Hepatocyte (in vitro differentiated cells): ENCODE results near the gene AMDHD2. TPM values are rescaled to one million over a fixed set of nuclear protein-coding genes. Genes with fewer than 3 reads are reported as not detected.
A peak's percentile ranks its signal among the peaks of the same experiment; 100 is the strongest.

Source experiments
- DNase-seq: peaks from one replicate; pipeline ENCODE4 v3.0.0-alpha.2; 2016; ENCODE audit warnings: low spot score
- H2AFZ ChIP-seq: fragments of 200-600 bp; sonication (generic); 2 replicates; pipeline ENCODE4 v1.6.0; 2016; ENCODE audit warnings: antibody characterized with exemption, mild to moderate bottlenecking
- H3K27ac ChIP-seq: fragments of 200-600 bp; sonication (generic); 2 replicates; pipeline ENCODE4 v1.5.1; 2016; ENCODE audit warnings: mild to moderate bottlenecking
- H3K27me3 ChIP-seq: fragments of 200-600 bp; sonication (generic); 2 replicates; pipeline ENCODE4 v1.6.1; 2016
- H3K36me3 ChIP-seq: fragments of 200-600 bp; sonication (generic); replicated peaks from 2 replicates; pipeline ENCODE4 v1.5.1; 2016; ENCODE audit warnings: low read depth; ENCODE audit not compliant: insufficient read depth
- H3K4me1 ChIP-seq: fragments of 200-600 bp; sonication (generic); 2 replicates; pipeline ENCODE4 v1.5.1; 2016; ENCODE audit warnings: mild to moderate bottlenecking, moderate library complexity; ENCODE audit not compliant: insufficient read depth
- H3K4me2 ChIP-seq: fragments of 200-600 bp; sonication (generic); 2 replicates; pipeline ENCODE4 v1.6.0; 2016
- H3K4me3 ChIP-seq: fragments of 200-600 bp; sonication (generic); 2 replicates; pipeline ENCODE4 v1.5.1; 2016; ENCODE audit warnings: mild to moderate bottlenecking
- H3K79me2 ChIP-seq: fragments of 200-600 bp; sonication (generic); 2 replicates; pipeline ENCODE4 v1.6.0; 2017; ENCODE audit warnings: mild to moderate bottlenecking
- H3K9me2 ChIP-seq: fragments of 200-600 bp; sonication (generic); replicated peaks from 2 replicates; pipeline ENCODE4 v1.6.0; 2017; ENCODE audit warnings: mild to moderate bottlenecking; ENCODE audit not compliant: insufficient read depth
- H3K9me3 ChIP-seq: fragments of 200-600 bp; sonication (generic); 2 replicates; pipeline ENCODE4 v1.5.1; 2016; ENCODE audit warnings: low read depth, mild to moderate bottlenecking
- H4K20me1 ChIP-seq: fragments of 200-600 bp; sonication (generic); 2 replicates; pipeline ENCODE4 v1.6.0; 2016; ENCODE audit warnings: mild to moderate bottlenecking; ENCODE audit not compliant: insufficient read depth, poor library complexity, severe bottlenecking
- CTCF ChIP-seq: fragments of 200-600 bp; sonication (generic); IDR thresholded peaks from 2 replicates; pipeline ENCODE4 v1.5.1; 2016; ENCODE audit warnings: antibody characterized with exemption, mild to moderate bottlenecking; ENCODE audit not compliant: poor library complexity
- EZH2 ChIP-seq: fragments of 200-600 bp; sonication (generic); IDR thresholded peaks from 2 replicates; pipeline ENCODE4 v1.6.1; 2016; ENCODE audit warnings: antibody characterized with exemption, mild to moderate bottlenecking, borderline replicate concordance
- EZH2phosphoT487 ChIP-seq: fragments of 200-600 bp; sonication (generic); IDR thresholded peaks from one replicate; pipeline ENCODE4 v1.6.1; 2018; ENCODE audit warnings: antibody characterized with exemption, mild to moderate bottlenecking, low read depth, moderate library complexity; ENCODE audit not compliant: unreplicated experiment, severe bottlenecking
- WGBS: methylation state at CpG from one replicate; pipeline ENCODE4 v1.1.6; 2016; ENCODE audit warnings: low lambda C conversion rate; ENCODE audit errors: missing lambda C conversion rate; 5-methylcytosine and 5-hydroxymethylcytosine counted together
- polyA plus RNA-seq: library from polyadenylated mRNA; unstranded; fragments of >200 nt; fragmentation: Nextera tagmentation; extraction: Ambion mirVana; gene quantifications from 2 replicates; pipeline ENCODE4 v1.2.1, GENCODE V29; 2016
- total RNA-seq: library from RNA; depleted of rRNA; stranded (reverse); fragments of >200 nt; gene quantifications from 2 replicates; pipeline ENCODE4 v1.2.3, GENCODE V29; 2014

Gene AMDHD2
- total and polyA plus RNA-seq, 2 experiments from 2014 or later: 43.6 to 70.8 TPM

DNA sequence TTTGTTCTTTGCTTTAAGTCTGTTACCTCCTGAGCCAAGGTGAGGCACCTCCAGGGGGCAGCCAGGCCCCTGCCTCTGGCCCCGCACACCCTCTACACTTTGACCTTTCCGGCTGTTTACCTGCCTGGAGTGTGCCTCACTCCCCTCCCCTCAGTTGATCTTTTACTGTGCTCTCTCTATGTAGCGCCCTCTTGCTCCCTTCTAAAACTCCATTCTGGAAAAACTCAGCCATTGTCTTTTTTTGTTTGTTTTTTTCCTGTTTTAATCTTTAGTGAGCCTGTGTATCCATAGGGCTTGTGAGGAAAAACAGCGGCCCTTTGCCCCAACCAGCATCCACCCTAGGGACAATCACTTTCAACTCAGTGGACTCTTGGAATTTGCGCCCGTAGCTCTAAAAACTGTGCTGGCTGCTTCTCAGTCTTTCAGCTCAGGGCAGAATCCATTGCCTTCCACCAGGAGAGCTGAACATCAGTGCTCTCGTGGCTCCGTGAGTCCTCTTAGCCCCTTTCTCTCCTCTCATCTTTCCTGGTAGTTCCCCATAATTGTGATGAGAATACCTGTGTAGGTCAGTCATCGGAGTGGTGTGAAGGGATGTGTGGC is 4.3 kb downstream of the AMDHD2 start:
- H3K4me1 ChIP-seq: peaks cover 29% of the 10 kb centered on the region
- peak overlapping the region; percentile 54 for H3K4me2 ChIP-seq
- WGBS: 66% methylated on average over 9 of the region's 9 CpGs
- TF ChIP-seq EZH2phosphoT487 (no peak), CTCF (peak; percentile 15)
- H3K9me2 ChIP-seq: no peaks in the 10 kb centered on the region
- peaks cover 10% of the 10 kb centered on the region for H4K20me1 ChIP-seq
- no peak for DNase-seq
- H3K79me2 ChIP-seq: peaks cover 43% of the 10 kb centered on the region
- peak overlapping the region; percentile 47 for H3K27ac ChIP-seq
- no peaks in the 10 kb centered on the region for H3K36me3 ChIP-seq
- H3K9me3 ChIP-seq: no peaks in the 10 kb centered on the region
- H3K4me3 ChIP-seq: no peak overlapping the region
- no peak overlapping the region for H2AFZ ChIP-seq
- no peaks in the 10 kb centered on the region for H3K27me3 ChIP-seq

DNA sequence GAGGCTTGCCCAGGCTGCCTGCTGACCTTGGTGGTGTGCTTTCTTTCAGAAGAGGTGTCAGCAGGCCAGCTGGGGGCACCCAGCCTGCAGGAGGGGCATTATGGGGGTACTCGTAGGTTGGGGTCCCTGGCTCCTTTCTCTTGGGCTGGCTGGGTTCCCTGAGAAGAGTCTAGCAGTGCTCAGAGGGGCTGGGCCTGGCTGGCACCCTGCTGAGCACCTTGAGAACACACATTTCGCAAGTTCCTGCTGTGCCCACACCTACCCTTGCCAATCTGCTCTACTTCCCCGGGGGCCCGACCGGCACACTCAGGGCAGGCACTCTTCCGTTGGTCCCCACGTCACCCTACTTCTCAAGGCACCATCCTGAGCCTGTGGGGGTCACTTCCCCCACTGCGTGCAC is 6.0 kb downstream of the AMDHD2 start:
- no peaks in the 10 kb centered on the region for H3K9me2 ChIP-seq
- no peak overlapping the region for H3K27ac ChIP-seq
- no peaks in the 10 kb centered on the region for H3K9me3 ChIP-seq
- peaks cover 5% of the 10 kb centered on the region for H4K20me1 ChIP-seq
- no peaks in the 10 kb centered on the region for H3K27me3 ChIP-seq
- peaks cover 21% of the 10 kb centered on the region for H3K4me1 ChIP-seq
- peaks cover 33% of the 10 kb centered on the region for H3K79me2 ChIP-seq
- DNase-seq: no peak
- 93% methylated on average over 7 of the region's 8 CpGs for WGBS
- no peak for TF ChIP-seq CTCF
- no peak for TF ChIP-seq EZH2phosphoT487
- no peak for TF ChIP-seq EZH2
- H3K4me2 ChIP-seq: no peak overlapping the region
- no peaks in the 10 kb centered on the region for H3K36me3 ChIP-seq
- H3K4me3 ChIP-seq: no peak overlapping the region
- H2AFZ ChIP-seq: no peak overlapping the region

- H3K27me3 ChIP-seq: no peaks in the 10 kb centered on the region
- H3K4me3 ChIP-seq: no peak overlapping the region
- 98% methylated on average over 12 of the region's 12 CpGs for WGBS
- DNase-seq: no peak
- TF ChIP-seq EZH2 (no peak), EZH2phosphoT487 (no peak), CTCF (no peak)
- peaks cover 21% of the 10 kb centered on the region for H3K4me1 ChIP-seq
- no peak overlapping the region for H3K4me2 ChIP-seq
- H3K9me3 ChIP-seq: no peaks in the 10 kb centered on the region
- H3K27ac ChIP-seq: no peak overlapping the region
- no peak overlapping the region for H2AFZ ChIP-seq
- no peaks in the 10 kb centered on the region for H3K36me3 ChIP-seq
- peaks cover 23% of the 10 kb centered on the region for H3K79me2 ChIP-seq
- H4K20me1 ChIP-seq: peaks cover 5% of the 10 kb centered on the region
- H3K9me2 ChIP-seq: no peaks in the 10 kb centered on the region
These were observed 7.1 kb downstream of the AMDHD2 start for GRCh38 chr16:2527071-2527783.
